ENCODE data around the gene ZP2.

Gene ZP2

DNA sequence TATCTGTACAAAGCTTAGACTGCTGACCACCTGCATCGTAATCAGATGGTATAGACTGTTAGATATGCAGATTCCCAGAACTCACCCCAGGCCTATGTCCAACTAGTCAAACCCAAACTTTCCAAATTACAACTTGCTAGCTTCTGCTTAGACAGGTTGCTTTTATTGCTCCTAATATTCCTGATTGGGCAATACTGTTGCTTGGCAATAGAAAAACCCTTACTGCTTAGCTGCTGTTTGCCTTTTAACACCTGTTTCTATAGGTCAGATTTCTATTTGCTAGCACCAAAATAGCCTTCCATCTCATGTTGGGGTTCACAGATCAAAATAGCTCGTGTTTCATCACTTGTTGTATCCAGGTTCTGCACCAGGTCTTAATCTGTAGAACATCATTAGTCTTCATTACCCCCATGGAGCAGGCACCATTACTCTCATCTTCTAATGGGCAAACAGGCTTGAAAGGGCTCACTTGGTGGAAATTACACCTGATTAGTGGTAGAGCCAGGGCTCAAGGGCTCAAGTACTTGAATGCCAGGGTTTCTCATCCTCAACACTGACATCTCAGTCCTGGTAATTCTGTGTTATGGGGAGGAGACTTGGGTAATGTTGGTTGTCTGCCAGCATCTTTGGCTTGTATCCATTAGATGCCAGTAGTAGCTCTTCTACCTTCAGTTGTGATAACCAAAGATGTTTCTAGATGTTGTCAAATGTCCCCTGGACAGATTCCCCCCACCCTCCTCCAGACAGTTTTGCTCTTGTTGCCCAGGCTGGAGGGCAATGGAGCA is 2.7 kb downstream of the ZP2 start:
- no peak for TF ChIP-seq BACH2 (CRISPR knock-in tag; IDR thresholded peaks at IDR 0.05; ENCODE audit: borderline replicate concordance)
- TF ChIP-seq PPARA (CRISPR knock-in tag; IDR thresholded peaks at IDR 0.05; ENCODE audit: borderline replicate concordance), result no peak
- no peak for TF ChIP-seq ZNF8 (CRISPR knock-in tag; IDR thresholded peaks at IDR 0.05)
- no peak for TF ChIP-seq RARB (CRISPR knock-in tag; IDR thresholded peaks at IDR 0.05)
- TF ChIP-seq ZC3H10 (CRISPR knock-in tag; IDR thresholded peaks at IDR 0.05), result no peak
- TF ChIP-seq, protein P1, sequence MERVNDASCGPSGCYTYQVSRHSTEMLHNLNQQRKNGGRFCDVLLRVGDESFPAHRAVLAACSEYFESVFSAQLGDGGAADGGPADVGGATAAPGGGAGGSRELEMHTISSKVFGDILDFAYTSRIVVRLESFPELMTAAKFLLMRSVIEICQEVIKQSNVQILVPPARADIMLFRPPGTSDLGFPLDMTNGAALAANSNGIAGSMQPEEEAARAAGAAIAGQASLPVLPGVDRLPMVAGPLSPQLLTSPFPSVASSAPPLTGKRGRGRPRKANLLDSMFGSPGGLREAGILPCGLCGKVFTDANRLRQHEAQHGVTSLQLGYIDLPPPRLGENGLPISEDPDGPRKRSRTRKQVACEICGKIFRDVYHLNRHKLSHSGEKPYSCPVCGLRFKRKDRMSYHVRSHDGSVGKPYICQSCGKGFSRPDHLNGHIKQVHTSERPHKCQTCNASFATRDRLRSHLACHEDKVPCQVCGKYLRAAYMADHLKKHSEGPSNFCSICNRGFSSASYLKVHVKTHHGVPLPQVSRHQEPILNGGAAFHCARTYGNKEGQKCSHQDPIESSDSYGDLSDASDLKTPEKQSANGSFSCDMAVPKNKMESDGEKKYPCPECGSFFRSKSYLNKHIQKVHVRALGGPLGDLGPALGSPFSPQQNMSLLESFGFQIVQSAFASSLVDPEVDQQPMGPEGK (CRISPR knock-in tag; IDR thresholded peaks at IDR 0.05; ENCODE audit: borderline replicate concordance), result no peak
- TF ChIP-seq OSR1 (CRISPR knock-in tag; IDR thresholded peaks at IDR 0.05), result no peak
- TF ChIP-seq, protein P2, sequence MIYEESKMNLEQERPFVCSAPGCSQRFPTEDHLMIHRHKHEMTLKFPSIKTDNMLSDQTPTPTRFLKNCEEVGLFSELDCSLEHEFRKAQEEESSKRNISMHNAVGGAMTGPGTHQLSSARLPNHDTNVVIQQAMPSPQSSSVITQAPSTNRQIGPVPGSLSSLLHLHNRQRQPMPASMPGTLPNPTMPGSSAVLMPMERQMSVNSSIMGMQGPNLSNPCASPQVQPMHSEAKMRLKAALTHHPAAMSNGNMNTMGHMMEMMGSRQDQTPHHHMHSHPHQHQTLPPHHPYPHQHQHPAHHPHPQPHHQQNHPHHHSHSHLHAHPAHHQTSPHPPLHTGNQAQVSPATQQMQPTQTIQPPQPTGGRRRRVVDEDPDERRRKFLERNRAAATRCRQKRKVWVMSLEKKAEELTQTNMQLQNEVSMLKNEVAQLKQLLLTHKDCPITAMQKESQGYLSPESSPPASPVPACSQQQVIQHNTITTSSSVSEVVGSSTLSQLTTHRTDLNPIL (CRISPR knock-in tag; IDR thresholded peaks at IDR 0.05; ENCODE audit: low read depth), result no peak
- no peak for ATAC-seq

DNA sequence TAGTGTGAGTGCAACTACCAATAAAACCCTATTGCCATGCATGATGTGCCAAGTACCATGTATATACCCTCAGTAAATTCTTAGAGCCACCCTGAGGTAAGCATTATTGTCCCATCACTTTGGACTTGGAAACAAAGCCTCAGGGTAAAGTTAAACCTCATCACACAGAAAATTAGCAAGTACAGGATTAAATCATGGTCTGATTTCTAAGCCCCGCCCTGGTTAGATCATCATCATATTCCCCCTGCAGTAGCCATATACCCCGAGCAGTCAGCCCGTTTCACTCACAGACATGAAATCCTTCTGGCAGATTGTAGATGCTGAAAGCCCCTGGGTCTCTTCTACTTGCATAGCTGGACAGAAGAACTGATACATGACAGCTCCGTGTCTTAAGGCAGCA is 4.8 kb downstream of the ZP2 start:
- no peak for TF ChIP-seq PPARA (CRISPR knock-in tag; IDR thresholded peaks at IDR 0.05; ENCODE audit: borderline replicate concordance)
- ATAC-seq, result no peak

DNA sequence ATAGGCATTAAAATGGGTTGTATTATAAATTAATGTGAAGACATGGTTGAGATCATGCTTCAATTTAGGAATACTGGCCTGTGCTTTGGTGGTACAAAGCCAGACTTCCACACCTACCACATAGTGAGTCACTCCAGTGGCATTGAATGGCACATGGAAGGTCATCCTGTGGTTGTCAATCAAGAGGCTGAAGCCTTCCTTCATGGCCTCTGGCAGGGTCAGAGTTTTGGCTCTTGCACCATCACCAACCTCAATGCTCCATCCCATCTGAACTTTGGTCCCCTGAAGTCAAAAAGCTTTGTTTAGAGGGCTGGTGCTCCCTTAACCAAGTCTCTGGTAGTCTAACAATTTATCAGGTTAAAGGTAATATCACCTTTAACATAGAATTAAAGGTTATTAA is 6.1 kb downstream of the ZP2 start:
- TF ChIP-seq RARB (CRISPR knock-in tag; IDR thresholded peaks at IDR 0.05) (no peak), ARNTL (CRISPR knock-in tag; IDR thresholded peaks at IDR 0.05; ENCODE audit: borderline replicate concordance, low read depth) (no peak), ZNF70 (CRISPR knock-in tag; IDR thresholded peaks at IDR 0.05) (no peak), TOX (CRISPR knock-in tag; IDR thresholded peaks at IDR 0.05; ENCODE audit: borderline replicate concordance) (no peak), ZNF8 (CRISPR knock-in tag; IDR thresholded peaks at IDR 0.05) (no peak), ZFP3 (CRISPR knock-in tag; IDR thresholded peaks at IDR 0.05) (no peak), ISL1 (CRISPR knock-in tag; IDR thresholded peaks at IDR 0.05) (no peak), ZFP30 (CRISPR knock-in tag; IDR thresholded peaks at IDR 0.05) (no peak), SNAI2 (CRISPR knock-in tag; IDR thresholded peaks at IDR 0.05) (no peak), PPARA (CRISPR knock-in tag; IDR thresholded peaks at IDR 0.05; ENCODE audit: borderline replicate concordance) (no peak), ZNF565 (CRISPR knock-in tag; conservative IDR thresholded peaks at IDR 0.05; ENCODE audit: low read depth) (no peak), CSDC2 (CRISPR knock-in tag; IDR thresholded peaks at IDR 0.05) (no peak)
- TF ChIP-seq, protein P3, sequence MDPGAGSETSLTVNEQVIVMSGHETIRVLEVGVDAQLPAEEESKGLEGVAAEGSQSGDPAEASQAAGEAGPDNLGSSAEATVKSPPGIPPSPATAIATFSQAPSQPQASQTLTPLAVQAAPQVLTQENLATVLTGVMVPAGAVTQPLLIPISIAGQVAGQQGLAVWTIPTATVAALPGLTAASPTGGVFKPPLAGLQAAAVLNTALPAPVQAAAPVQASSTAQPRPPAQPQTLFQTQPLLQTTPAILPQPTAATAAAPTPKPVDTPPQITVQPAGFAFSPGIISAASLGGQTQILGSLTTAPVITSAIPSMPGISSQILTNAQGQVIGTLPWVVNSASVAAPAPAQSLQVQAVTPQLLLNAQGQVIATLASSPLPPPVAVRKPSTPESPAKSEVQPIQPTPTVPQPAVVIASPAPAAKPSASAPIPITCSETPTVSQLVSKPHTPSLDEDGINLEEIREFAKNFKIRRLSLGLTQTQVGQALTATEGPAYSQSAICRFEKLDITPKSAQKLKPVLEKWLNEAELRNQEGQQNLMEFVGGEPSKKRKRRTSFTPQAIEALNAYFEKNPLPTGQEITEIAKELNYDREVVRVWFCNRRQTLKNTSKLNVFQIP (CRISPR knock-in tag; IDR thresholded peaks at IDR 0.05; ENCODE audit: borderline replicate concordance, low read depth), result no peak
- TF ChIP-seq, protein P2 (CRISPR knock-in tag; IDR thresholded peaks at IDR 0.05; ENCODE audit: low read depth), result no peak
- TF ChIP-seq, protein P4, sequence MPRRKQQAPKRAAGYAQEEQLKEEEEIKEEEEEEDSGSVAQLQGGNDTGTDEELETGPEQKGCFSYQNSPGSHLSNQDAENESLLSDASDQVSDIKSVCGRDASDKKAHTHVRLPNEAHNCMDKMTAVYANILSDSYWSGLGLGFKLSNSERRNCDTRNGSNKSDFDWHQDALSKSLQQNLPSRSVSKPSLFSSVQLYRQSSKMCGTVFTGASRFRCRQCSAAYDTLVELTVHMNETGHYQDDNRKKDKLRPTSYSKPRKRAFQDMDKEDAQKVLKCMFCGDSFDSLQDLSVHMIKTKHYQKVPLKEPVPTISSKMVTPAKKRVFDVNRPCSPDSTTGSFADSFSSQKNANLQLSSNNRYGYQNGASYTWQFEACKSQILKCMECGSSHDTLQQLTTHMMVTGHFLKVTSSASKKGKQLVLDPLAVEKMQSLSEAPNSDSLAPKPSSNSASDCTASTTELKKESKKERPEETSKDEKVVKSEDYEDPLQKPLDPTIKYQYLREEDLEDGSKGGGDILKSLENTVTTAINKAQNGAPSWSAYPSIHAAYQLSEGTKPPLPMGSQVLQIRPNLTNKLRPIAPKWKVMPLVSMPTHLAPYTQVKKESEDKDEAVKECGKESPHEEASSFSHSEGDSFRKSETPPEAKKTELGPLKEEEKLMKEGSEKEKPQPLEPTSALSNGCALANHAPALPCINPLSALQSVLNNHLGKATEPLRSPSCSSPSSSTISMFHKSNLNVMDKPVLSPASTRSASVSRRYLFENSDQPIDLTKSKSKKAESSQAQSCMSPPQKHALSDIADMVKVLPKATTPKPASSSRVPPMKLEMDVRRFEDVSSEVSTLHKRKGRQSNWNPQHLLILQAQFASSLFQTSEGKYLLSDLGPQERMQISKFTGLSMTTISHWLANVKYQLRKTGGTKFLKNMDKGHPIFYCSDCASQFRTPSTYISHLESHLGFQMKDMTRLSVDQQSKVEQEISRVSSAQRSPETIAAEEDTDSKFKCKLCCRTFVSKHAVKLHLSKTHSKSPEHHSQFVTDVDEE (CRISPR knock-in tag; IDR thresholded peaks at IDR 0.05), result no peak

More for the DNA sequence above, 6.1 kb downstream of the ZP2 start:
- no peak for ATAC-seq
